Measurements from ENCODE around the gene NCOA1.

- no peak for TF ChIP-seq CTCF (conservative IDR thresholded peaks at IDR 0.05; ENCODE audit: low read length)
- TF ChIP-seq EZH2phosphoT487 (IDR thresholded peaks at IDR 0.05; ENCODE audit: borderline replicate concordance, low read depth, low read length), result no peak
These were observed 67.9 kb downstream of the NCOA1 start for GRCh38 chr2:24558781-24559472.

Data from OCI-LY7 (cell line).